Activated CD4-positive, CD25-positive, alpha-beta regulatory T cell treated with anti-CD3 and anti-CD28 coated beads, Interleukin-2, amount 50 U/mL, for 16 hours (primary cell): Measurements from ENCODE around the gene SLC35A4.
A peak's percentile ranks its signal among the peaks of the same experiment; 100 is the strongest.

ENCODE experiments used
- DNase-seq: peaks from one replicate; pipeline ENCODE4 v3.0.0-alpha.2; 2020; ENCODE audit warnings: low read depth, low spot score

The SLC35A4 gene, protein sequence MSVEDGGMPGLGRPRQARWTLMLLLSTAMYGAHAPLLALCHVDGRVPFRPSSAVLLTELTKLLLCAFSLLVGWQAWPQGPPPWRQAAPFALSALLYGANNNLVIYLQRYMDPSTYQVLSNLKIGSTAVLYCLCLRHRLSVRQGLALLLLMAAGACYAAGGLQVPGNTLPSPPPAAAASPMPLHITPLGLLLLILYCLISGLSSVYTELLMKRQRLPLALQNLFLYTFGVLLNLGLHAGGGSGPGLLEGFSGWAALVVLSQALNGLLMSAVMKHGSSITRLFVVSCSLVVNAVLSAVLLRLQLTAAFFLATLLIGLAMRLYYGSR

DNA sequence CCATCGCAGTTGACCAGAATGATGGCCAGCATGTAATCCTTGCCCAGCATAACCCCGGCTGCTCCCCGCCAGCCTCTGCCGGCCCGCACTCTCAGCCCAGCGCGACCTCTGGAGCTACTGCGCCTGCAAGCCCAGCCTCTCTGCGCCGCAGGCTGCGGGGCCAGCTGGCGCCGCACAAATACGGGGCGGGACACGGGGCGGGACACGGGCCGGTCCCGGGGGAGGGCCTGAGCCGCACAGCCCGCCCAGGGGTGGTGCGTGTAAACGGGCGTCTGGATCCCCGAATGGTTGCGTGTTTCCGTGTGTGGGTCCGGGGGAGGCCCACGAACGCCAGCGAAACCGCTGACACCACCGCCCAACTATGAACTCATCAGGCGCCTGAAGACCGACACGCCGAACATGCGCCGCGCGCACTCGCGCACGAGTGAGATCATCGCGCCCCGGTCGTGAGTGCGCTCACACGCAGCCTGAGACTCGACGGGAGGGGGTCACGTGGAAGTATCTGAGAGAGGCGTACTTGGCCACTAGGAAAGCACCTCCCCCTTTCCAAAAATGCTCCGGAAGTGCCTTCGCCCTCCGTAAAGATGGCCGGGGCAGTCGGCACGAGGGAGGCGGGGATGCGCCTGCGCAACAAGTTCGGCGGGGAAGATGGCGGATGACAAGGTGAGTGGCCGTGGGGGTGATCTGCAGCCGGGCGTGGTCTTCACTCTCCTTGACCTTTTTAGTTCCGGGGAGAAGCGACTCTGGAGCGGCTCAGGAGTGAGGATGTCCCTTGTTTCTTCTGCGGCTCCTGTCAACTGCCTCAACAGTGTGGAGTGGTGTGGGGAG is at the start of gene SLC35A4, which contains the start of gene APBB3:
SLC35A4 (plus strand) TSS at position 633 of the 828 bp plus-strand sequence. CDS start 2,342 bp downstream, outside the sequence.
APBB3 (minus strand) TSS at position 403 of the 828 bp plus-strand sequence; CDS start at position 50, 353 bp downstream.
- peak; percentile 97 for DNase-seq

DNA sequence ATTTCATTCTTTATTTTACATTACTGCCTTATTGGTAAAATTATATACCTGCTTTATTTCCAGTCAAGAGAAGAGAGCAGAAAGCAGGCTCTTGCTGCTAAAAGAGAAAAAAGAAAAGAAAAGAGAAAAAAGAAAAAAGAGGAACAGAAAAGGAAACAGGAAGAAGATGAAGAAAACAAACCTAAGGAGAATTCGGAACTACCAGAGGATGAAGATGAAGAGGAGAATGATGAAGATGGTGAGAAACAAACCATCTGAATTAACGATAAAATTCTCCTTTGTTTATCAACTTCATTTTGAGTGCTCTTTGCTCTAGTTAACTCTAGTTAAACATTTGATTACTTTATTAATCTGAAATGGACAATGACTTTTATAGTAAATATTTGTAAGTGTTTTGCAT is 40.6 kb upstream of the SLC35A4 start:
- DNase-seq: no peak

DNA sequence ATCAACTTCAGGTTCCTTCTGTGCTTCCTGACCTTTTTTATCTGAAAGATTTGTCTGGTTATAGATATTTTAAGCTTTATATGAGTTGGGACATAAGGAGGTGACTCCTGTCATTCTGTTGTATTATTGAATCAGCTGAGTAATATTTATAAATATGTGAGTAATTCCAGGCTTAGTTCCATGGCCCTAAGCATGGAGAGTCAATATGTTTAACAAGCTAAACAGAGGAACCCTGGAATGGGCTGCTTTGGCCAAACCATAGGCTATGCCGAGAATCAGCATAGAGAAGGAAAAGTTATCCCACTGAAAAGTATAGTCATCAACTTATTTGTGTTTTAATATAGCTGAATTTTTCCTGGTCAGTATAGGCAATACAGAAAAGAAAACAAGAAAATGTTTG is 24.4 kb upstream of the SLC35A4 start:
- DNase-seq: no peak

DNA sequence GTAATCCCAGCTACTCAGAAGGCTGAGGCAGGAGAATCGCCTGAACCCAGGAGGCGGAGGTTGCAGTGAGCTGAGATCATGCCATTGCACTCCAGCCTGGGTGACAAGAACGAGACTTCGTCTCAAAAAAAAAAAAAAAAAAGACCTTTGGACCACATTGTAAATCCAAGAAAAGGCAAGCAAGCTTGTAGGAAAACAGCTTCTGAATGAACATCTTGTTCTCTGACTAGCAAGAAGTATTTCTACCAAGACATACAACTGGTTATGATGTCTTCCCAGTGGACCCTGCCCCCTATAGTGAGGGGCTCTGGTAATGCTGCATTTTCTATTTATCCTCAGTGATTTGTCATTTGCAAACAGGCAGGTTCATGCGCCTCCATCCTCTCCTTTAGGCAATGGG is 21.7 kb upstream of the SLC35A4 start:
- DNase-seq: no peak

DNA sequence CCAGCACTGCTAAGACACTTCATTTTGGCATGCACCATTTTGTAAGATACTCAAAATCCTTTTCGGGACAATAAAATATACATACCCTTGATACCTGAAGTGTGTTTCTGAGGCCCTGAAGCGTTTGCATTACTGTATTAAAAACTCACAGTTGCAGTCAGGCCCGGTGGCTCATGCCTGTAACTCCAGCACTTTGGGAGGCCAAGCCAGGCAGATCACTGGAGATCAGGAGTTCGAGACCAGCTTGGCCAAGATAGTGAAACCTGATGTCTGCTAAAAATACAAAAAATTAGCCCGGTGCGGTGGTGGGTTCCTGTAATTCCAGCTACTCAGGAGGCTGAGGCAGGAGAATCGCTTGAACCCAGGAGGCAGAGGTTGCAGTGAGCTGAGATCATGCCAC is 19.6 kb upstream of the SLC35A4 start:
- DNase-seq: no peak

DNA sequence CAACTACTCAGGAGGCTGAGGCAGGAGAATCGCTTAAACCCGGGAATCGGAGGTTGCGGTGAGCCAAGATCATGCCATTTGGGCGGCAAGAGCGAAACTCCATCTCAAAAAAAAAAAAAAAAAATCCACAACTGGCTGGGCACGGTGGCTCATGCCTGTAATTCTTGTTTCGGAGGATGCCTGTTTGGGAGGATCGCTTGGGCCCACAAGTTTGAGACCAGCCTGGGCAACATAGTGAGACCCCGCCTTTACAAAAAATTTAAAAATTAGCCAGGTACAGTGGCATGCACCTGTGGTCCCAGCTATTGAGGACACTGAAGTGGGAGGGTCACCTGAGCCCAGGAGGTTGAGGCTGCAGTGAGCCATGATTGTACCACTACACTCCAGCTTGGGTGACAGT is 19.0 kb upstream of the SLC35A4 start:
- no peak for DNase-seq

DNA sequence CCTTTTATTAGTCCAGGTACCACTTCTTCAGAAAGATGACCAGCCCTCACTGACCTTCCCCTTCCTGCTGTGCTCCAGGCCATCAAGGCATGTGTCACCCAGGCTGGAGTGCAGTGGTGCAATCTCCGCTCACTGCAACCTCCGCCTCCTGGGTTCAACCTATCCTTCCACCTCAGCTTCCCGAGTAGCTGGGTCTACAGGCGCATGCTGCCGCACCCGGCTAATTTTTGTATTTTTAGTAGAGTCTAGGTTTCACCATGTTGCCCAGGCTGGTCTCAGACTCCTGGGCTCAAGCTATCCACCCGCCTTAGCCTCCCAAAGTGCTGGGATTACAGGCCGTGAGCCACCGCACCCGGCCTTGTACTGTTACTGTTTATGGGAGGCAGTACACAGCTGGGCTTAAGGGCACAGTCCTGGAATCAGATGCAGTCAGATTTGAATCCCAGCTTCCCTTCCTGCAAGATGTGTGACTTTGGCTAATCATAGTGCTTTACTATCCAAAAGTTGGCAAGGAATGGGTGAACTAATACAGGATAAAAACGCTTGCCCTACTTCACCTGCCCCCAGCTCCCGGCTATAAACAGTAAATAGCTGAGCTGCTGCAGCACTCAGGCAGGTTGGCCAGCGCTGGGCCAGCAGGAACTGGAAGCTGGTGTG is 17.6 kb upstream of the SLC35A4 start:
- DNase-seq: no peak

DNA sequence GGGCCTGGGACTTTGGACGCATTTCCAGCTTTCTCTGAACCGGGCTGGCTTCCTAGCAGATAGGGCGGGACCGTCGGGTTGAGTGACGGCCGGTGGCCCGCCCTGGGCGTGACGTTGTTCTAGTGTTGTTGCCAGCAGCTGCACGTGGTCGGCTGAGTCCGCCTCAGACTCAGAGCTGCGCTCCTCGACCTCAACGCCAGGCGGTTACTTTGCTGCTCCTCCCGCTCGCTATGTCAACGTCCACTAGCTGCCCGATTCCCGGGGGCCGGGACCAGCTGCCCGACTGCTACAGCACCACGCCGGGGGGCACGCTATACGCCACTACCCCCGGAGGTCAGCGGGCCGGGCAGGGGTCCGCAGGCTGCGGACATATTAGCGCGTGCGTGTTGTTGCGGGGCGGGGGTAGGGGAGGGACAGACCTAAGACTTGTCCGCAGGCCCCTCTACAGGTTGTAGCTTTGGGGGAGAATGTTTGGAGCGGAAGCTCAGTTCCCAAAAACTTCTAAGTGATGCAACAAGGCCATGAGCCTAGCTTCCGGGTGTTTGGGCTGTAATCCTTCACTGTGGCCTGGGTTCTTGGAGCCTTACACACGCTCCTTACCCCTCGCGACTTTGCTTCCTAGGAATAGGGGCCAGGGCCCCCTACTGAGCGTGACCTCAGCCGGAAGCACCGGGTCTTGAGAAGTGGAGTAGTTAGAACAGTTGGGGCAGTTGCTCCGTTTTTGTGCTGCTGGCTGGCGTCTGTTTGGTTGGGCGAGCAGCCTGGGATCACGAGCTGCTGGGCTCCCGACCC is 16.9 kb upstream of the SLC35A4 start, which contains the start of gene EIF4EBP3:
EIF4EBP3 (plus strand) TSS at position 155 of the 792 bp plus-strand sequence; CDS start at position 231, 76 bp downstream.
- DNase-seq: peak; percentile 70

DNA sequence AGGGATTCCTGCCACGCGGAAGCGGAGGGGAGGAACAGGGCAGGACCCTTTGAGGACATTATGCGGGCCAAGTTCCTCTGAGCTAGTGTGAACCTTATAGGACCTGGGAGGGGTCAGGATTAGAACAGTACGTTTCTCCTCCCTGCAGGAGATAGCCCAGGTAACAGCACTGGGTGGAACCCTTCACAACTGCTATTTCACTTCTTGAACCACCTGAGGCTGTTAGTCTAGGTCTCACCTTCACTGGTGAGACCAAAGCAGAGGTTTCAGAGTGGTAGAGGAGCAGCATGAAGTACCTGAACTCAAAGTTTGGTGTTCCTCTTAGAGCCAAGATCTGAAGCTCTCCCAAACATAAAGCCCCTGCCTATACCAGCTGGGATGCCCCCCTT is 16.3 kb upstream of the SLC35A4 start:
- DNase-seq: no peak

DNA sequence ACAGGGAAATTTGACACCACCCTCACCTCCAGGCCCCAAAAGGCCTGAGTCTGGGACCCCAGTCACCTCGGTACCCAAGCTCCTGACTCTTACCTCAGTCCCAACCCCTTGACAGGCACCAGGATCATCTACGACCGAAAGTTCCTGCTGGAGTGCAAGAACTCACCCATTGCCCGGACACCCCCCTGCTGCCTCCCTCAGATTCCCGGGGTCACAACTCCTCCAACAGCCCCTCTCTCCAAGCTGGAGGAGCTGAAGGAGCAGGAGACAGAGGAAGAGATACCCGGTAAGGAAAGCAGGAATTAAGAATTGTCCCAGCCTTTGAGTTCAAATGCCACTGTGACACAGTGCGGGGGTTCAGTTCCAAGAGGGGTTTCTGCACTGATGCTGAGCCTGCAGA is 15.8 kb upstream of the SLC35A4 start:
- DNase-seq: no peak

DNA sequence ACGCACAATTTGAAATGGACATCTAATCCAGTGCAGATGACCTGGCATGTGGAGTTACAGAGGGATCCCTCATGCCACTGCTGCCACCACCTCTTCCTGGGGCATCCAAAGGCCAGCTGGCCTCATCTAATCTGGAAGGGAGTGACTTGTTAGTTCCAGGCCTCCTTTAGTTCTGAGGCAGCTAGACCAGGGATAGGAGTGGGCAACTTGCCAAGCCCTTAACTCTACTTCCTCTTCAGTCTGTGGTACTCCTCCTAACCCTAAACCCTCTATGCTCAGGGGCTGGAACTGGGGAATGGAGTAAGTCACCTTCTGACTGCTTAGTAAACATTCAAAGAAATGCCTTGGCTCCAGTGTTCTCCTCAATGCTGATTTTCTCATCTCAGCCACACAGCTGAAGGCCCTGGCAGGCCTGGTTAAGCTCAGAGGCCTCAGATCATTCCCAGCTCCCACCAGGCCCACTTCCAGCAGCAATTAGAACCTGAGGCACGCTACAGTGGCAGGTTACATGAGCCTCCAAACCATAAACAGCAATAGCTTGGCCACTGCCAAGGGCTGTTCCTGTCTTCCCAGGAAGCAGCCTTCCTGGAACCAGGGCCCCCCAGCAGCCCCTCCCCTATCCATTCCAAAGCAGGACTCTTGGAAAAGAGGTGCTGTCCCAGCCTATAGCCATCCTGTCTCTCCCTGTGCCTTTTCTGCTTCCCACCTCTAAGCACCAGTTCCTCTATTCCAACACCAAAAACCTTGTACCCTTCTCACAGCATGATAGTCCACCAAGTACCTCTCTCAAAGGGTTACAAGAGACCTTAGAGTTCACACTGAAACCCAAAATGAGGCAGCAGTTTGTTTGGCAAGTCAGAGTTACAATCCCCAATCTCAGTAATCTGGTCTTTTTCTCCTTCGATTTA is 15.1 kb upstream of the SLC35A4 start:
- DNase-seq: no peak

DNA sequence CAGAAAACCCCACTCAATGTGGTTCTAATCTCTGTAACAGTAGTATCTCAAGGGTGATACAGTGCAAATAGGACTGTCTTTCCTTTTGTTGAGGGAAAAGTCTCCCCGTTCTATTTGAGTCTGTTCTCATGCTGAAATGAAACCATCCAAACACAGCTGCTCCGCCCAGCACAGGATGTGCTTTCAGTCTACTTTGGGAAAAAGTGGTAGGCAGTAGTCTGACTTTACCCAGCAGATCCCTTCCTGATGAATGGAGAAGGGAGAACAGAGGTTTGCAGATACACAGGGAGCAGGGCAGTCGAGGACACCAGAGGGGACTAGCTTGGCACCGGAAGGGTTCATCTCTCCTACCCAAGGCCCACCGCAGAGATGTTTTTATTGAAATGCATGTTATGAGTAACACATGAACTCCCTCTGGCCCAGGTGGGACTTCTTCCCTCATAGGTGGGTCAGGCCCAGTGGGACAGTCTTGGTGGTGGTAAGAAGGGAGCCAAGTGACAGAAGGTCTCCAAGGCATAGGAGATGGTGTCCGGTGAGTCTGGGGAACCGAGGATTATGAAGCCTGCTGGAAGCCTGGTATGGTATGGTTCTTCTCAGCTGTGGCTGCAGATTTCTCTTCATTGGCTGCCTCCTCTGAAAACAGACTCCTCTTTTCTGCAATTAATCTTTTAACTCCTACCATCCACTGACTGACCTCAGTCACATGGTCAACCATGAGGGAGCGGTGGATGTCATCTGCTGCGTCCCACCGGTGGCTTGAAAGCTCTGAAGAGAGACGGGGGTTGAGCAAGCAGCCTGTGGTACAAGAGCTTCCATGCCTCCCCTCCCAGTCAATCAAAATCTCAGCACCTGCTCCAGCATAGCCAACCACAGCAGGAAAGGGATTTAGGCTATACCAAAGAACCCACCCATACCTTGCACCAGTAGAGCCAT is 14.2 kb upstream of the SLC35A4 start:
- no peak for DNase-seq

DNA sequence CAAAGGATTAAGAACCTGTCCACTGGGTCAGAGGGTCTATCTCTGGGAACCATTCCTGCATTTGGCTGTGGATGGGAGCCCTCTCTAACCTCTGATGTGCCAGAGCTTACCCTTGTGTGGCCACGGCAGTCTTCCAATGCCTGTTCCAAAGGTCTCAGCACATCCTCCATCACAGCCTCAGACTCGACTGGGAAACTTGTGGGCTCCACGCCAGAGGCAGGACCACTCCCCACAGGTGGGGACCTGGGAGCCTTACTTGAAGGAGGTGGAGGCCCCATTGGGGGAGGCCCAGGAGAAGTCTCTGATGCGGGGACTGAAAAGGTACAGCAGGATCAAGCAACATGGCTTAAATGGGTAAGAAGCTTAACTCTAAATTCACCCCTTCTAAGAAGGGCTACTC is 12.8 kb upstream of the SLC35A4 start:
- no peak for DNase-seq

DNA sequence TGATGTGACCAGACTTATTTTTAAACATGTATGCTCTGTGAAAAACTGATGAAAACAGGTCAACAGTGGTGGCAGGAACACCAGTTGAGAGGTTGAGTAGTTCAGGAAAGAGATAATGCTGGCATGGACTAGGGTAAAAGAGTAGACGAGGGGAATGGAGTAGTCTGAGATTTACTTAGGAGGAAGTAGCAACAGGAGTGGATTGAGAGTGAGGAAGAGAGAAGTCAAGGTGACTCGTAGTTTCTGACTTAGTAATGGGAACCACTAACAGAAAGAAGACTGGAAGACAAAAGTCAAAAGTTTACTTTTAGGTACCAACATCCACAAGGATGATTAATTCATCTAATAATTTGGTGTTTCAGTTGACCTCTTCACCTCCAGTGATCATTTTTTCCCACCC is 11.0 kb upstream of the SLC35A4 start:
- DNase-seq: no peak

DNA sequence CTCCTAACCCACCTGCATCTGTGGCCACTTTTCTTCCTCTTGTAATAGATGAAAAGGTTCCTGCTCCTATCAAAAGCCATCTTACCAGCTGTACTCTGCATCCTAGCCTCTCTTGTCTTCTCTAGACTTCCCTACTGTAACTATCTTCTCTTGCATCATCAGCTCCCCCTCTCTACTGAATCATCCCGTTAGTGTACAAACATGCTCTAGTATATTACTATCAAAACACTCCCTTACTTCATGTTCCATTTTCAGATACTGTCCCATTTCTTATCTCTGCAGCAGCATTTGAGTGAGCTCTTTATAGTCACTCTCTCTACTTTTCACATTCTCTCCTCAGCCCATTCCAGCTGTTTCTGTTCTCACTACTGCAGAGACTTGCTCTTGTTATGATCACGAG is 10.2 kb upstream of the SLC35A4 start:
- no peak for DNase-seq

DNA sequence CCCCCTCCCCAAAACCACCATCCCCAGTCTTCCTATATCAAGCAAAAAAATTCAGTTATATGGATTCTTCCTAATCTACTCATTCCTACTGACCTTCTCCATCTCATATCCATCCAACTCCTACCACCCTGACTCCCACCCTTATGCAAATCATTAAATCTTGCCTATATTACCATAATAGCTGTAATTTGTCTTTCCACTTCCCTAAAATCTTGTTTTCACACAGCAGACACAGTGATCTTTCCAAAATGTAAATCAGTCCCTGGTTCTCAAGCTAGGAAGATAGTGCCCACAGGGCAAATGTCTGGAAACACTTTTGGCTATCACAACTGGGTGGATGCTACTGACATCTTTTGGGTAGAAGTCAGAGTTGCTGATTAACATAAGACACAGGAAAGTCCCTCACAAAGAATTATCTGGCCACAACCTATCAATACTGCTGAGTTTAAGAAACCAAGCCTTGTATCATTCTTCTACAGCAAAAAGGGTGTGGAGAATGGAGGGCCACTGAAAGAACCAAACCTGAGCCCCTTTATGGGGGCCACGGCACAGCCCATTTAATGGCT is 8.8 kb upstream of the SLC35A4 start:
- no peak for DNase-seq

DNA sequence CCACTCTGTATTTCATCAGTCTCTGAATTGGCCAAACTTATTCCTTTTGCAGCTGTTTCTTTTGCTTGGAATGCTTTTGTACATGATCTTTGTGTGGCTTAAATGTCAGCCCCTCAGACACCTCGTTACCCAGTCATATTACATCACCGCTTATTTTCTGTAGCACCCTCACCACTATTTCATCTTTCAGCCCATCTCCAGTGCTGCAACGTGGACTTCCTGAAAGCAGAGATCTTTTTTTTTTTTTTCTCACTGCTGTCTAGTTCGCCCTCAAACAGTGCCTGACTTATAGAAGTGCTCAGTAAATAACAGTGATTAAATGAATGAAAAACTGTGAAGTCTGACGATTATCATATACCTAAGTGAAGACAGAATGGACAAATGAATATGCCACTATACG is 8.2 kb upstream of the SLC35A4 start:
- DNase-seq: no peak

DNA sequence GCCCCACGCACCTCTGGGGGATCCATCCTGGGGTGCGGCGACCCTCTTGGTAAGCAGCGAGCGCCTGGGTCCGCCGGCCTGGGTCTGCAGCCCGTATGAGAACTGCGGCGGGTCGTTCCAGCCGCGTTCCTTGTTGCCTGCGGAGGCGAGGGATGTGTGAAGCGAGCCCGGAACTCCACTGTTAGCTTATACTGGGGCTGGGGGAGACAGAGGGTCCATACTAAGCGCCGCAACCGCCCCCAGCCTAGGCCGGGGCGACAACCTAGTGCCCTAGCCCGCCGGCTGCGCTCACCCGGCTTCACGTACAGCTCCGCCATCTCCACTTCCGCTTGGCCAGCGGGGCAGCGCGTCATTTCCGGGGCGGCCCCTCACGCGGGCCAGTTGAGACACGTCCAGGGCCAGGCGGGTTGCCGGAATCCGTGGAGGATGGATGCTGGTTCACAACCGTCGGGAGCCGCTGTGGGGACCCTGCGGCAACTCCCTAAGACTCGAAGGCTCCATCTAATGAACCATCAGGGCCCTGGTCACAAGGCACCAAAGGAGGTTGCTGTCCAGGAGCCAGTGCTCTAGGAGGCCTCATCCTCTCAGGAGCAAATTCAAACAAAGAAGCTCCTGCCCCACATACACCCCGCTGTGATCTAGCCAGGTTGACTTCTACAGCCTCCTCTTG is 7.4 kb upstream of the SLC35A4 start, which contains the start of gene SRA1:
SRA1 (minus strand) TSS at position 338 of the 670 bp plus-strand sequence; CDS start at position 317, 21 bp downstream.
- DNase-seq: peak; percentile 70
